HL-60/S4 treated with phorbol 12-myristate 13-acetate at 8.2 ng/mL for 4 days and 3 days (cell line): Measurements from ENCODE around the gene DNAJA1.
"Not testable (repeated sequence)": the region's sequence is repeated elsewhere in the genome, so short reads cannot be mapped to it uniquely, and the experiment has no call there.

ENCODE experiments used
- in situ Hi-C: fragments of 300-500 bp; cut with MboI; formaldehyde crosslinking; loops from 2 replicates; pipeline ENCODE4 v1.15.0; 2022; ENCODE audit warnings: low sequenced_read_pairs

The DNAJA1 gene

GRCh38 chr9:33024966-33025571 lies at the start of gene DNAJA1:
Gene DNAJA1, plus strand, starts transcription at chr9:33025273. Its CDS starts 1,212 bp downstream, at chr9:33026485.
- in situ Hi-C loops, result no loop called here

GRCh38 chr9:32978051-32978450 lies 47.0 kb upstream of the DNAJA1 start:
- in situ Hi-C loops, result no loop called here

- in situ Hi-C loops, result no loop called here
These were observed 38.1 kb upstream of the DNAJA1 start for GRCh38 chr9:32986971-32987370.

GRCh38 chr9:32989660-32990059 lies 35.4 kb upstream of the DNAJA1 start:
- in situ Hi-C loops, result no loop called here

- in situ Hi-C loops, result no loop called here
These were observed 33.0 kb upstream of the DNAJA1 start for GRCh38 chr9:32991897-32992594.

- in situ Hi-C loops, result no loop called here
These were observed 32.4 kb upstream of the DNAJA1 start for GRCh38 chr9:32992595-32993238.

- in situ Hi-C loops, result not testable (repeated sequence)
These were observed 24.4 kb upstream of the DNAJA1 start for GRCh38 chr9:33000682-33001055.

GRCh38 chr9:33005335-33005734 lies 19.7 kb upstream of the DNAJA1 start:
- in situ Hi-C loops, result not testable (repeated sequence)

GRCh38 chr9:33007755-33008154 lies 17.3 kb upstream of the DNAJA1 start:
- in situ Hi-C loops, result no loop called here

- in situ Hi-C loops, result no loop called here
These were observed 13.2 kb upstream of the DNAJA1 start for GRCh38 chr9:33011831-33012230.

- in situ Hi-C loops, result no loop called here
These were observed 12.6 kb upstream of the DNAJA1 start for GRCh38 chr9:33012328-33013069.

- in situ Hi-C loops, result no loop called here
These were observed 11.0 kb upstream of the DNAJA1 start for GRCh38 chr9:33013962-33014664.

- in situ Hi-C loops, result no loop called here
These were observed 10.4 kb upstream of the DNAJA1 start for GRCh38 chr9:33014665-33015014.

- in situ Hi-C loops, result no loop called here
These were observed 7.6 kb upstream of the DNAJA1 start for GRCh38 chr9:33017283-33018041.

- in situ Hi-C loops, result no loop called here
These were observed 5.3 kb upstream of the DNAJA1 start for GRCh38 chr9:33019797-33020196.

GRCh38 chr9:33022303-33022702 lies 2.8 kb upstream of the DNAJA1 start:
- in situ Hi-C loops, result no loop called here

GRCh38 chr9:33022755-33023154 lies 2.3 kb upstream of the DNAJA1 start:
- in situ Hi-C loops, result no loop called here

GRCh38 chr9:33023661-33024060 lies 1.4 kb upstream of the DNAJA1 start:
- in situ Hi-C loops, result no loop called here

GRCh38 chr9:33024126-33024965 lies 727 bp upstream of the DNAJA1 start:
- in situ Hi-C loops, result no loop called here
